Measurements from ENCODE around the gene STOML3. TPM values are rescaled to one million over a fixed set of nuclear protein-coding genes. Genes with fewer than 3 reads are reported as not detected.

Gene STOML3
- total RNA-seq, 2 donors from 2014 or later = not detected

DNA sequence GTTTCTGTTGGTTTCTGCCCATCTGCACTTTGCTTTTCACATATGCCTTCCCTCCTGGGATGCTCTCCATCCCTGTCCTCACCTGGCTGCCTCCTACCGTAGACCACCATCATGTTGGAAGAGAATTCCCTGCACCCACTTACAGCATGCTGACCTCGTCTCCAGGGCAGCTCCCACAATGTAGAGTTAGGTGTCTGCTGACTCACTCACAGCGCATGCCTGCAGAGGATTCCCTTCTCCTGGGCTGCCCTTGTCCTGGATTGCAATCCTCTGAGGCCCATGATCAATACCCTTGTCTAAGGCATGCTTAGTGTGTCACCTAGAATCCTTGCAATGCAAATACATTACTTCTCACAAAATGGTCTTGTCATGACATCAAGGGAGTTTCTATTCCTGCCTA is 43.6 kb downstream of the STOML3 start:
- TF ChIP-seq, protein P1, sequence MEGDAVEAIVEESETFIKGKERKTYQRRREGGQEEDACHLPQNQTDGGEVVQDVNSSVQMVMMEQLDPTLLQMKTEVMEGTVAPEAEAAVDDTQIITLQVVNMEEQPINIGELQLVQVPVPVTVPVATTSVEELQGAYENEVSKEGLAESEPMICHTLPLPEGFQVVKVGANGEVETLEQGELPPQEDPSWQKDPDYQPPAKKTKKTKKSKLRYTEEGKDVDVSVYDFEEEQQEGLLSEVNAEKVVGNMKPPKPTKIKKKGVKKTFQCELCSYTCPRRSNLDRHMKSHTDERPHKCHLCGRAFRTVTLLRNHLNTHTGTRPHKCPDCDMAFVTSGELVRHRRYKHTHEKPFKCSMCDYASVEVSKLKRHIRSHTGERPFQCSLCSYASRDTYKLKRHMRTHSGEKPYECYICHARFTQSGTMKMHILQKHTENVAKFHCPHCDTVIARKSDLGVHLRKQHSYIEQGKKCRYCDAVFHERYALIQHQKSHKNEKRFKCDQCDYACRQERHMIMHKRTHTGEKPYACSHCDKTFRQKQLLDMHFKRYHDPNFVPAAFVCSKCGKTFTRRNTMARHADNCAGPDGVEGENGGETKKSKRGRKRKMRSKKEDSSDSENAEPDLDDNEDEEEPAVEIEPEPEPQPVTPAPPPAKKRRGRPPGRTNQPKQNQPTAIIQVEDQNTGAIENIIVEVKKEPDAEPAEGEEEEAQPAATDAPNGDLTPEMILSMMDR (IDR thresholded peaks at IDR 0.05) = no peak
- H3K4me3 ChIP-seq = no peak overlapping the region
- ATAC-seq (ENCODE audit: insufficient number of reproducible peaks, low FRiP score, low read depth) = no peak

DNA sequence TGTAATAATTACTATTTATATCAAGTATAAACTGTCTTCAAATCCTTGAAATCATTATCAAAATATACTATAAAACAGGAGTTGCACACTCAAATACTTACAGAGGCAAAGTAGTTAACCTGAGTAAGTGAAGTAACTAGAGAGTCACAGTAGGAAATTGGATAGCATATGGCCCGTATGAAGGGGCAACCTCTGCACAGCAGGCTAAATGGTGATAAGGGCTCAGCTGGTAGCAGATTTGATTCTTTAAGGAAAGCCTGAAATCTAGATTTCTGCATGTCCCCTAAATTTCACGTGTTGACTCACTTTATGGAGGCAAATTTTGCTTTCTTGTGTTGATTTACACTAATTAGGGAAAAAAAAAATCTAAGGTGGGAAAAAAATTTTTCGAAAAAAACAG is 46.4 kb downstream of the STOML3 start:
- ATAC-seq (ENCODE audit: insufficient number of reproducible peaks, low FRiP score, low read depth) = no peak
- H3K4me3 ChIP-seq = no peak overlapping the region
- H3K9me3 ChIP-seq = no peaks in the 10 kb centered on the region
- no peak overlapping the region for H3K27ac ChIP-seq
- H3K36me3 ChIP-seq = no peaks in the 10 kb centered on the region
- no peaks in the 10 kb centered on the region for H3K4me1 ChIP-seq (ENCODE audit: control insufficient read depth in 1 of 2, low read depth in 2 of 2)
- TF ChIP-seq, protein P1 (IDR thresholded peaks at IDR 0.05) = no peak
- no peaks in the 10 kb centered on the region for H3K27me3 ChIP-seq (replicated peaks; ENCODE audit: insufficient read depth)
- no peak for DNase-seq (ENCODE audit: low spot score)

More for the DNA sequence above, 43.6 kb downstream of the STOML3 start:
- Histone ChIP-seq H3K4me1 (ENCODE audit: control insufficient read depth in 1 of 2, low read depth in 2 of 2) (no peaks in the 10 kb centered on the region), H3K36me3 (no peaks in the 10 kb centered on the region), H3K9me3 (no peaks in the 10 kb centered on the region), H3K27me3 (replicated peaks; ENCODE audit: insufficient read depth) (no peaks in the 10 kb centered on the region), H3K27ac (no peak overlapping the region)
- DNase-seq (ENCODE audit: low spot score) = no peak

DNA sequence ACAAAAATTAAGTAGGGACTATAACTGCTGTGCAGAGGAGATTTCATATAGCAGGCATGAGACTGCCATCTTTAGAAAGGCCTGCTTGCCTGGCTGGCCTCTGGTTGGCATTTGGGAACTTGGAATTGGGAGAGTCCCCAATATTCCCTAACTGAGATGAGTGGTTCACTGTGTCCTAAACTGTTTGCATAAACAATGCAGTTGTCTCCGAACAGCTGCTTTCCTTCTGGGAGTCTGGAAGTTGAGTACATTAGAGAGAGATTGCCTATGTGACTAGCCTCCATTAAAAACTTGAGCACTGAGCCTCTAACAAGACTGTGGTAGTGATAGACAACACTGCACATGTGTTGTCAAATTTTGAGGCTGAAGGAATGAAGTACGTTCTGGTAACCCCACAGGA is 47.4 kb downstream of the STOML3 start:
- H3K27me3 ChIP-seq (replicated peaks; ENCODE audit: insufficient read depth) = no peaks in the 10 kb centered on the region
- DNase-seq (ENCODE audit: low spot score) (no peak), ATAC-seq (ENCODE audit: insufficient number of reproducible peaks, low FRiP score, low read depth) (no peak)
- no peak overlapping the region for H3K27ac ChIP-seq
- TF ChIP-seq, protein P1 (IDR thresholded peaks at IDR 0.05) = no peak
- no peak overlapping the region for H3K4me3 ChIP-seq
- H3K9me3 ChIP-seq = no peaks in the 10 kb centered on the region
- no peaks in the 10 kb centered on the region for H3K36me3 ChIP-seq
- H3K4me1 ChIP-seq (ENCODE audit: control insufficient read depth in 1 of 2, low read depth in 2 of 2) = no peaks in the 10 kb centered on the region

DNA sequence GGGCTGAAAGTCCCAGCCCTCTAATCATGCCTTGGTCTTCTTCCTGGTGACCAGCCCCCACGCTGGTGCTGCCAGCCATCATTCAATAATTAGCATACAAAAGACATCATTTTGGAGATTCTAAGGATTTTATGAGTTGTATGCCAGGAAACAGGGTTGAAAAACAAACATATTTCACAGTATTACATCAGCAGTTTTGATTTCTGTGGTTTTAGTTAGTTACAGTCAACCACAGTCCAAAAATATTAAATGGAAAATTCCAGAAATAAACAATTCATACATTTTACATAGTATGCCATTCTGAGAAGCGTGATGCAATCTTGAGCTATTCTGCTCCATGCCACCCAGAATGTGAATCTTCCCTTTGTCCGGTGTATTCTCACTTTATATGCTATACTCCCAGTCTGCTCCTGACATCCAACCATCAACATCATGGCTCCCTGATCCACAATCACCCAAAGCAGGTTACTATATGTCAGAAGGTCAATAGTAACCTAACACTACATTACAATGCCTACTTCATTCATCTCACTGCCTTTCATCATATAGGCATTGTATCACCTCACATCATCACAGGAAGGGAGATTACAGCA is 49.2 kb downstream of the STOML3 start:
- Histone ChIP-seq H3K4me1 (ENCODE audit: control insufficient read depth in 1 of 2, low read depth in 2 of 2) (no peaks in the 10 kb centered on the region), H3K36me3 (no peaks in the 10 kb centered on the region), H3K4me3 (no peak overlapping the region), H3K9me3 (no peaks in the 10 kb centered on the region), H3K27ac (no peak overlapping the region), H3K27me3 (replicated peaks; ENCODE audit: insufficient read depth) (no peaks in the 10 kb centered on the region)
- TF ChIP-seq, protein P1 (IDR thresholded peaks at IDR 0.05) = no peak
- ATAC-seq (ENCODE audit: insufficient number of reproducible peaks, low FRiP score, low read depth) = no peak
- DNase-seq (ENCODE audit: low spot score) = no peak

DNA sequence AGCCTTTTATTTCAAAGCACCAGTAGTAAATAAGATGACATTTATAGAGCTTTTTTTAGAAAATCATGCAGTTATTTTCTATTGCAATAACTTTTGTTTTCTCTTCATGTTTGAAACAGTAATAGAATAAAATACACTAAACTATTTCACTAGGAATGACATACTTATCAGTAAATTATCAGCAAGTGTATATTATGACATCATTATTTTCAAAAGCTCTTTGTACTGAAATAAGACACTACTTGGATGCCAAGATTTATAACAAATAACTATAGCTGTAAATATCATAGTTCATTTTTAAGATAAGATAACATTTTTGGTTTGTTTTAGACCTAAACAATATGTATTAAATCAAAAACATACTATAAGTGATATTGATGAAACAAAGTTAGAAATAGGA is 56.8 kb downstream of the STOML3 start:
- TF ChIP-seq, protein P1 (IDR thresholded peaks at IDR 0.05) = no peak
- Histone ChIP-seq H3K4me1 (ENCODE audit: control insufficient read depth in 1 of 2, low read depth in 2 of 2) (no peaks in the 10 kb centered on the region), H3K4me3 (no peak overlapping the region), H3K9me3 (no peaks in the 10 kb centered on the region), H3K27me3 (replicated peaks; ENCODE audit: insufficient read depth) (no peaks in the 10 kb centered on the region), H3K27ac (no peak overlapping the region), H3K36me3 (no peaks in the 10 kb centered on the region)
- no peak for ATAC-seq (ENCODE audit: insufficient number of reproducible peaks, low FRiP score, low read depth)
- DNase-seq (ENCODE audit: low spot score) = no peak

Data from thoracic aorta (tissue), 2 donors.